PC-9 (cell line): ENCODE results near the gene SCYGR8. TPM values are rescaled to one million over a fixed set of nuclear protein-coding genes. Genes with fewer than 3 reads are reported as not detected.

ENCODE experiments used
- BruUV-seq: library from RNA; stranded (reverse); fragments of 400-500 nt; replicated peaks from 2 replicates; lab custom pipeline; 2021; lab: Mats Ljungman, UMichigan
- CTCF ChIA-PET: fragments of 300-600 bp; sonication (Branson Sonifier 250); formaldehyde crosslinking; loops from one replicate; lab custom pipeline; 2022; ENCODE audit warnings: antibody characterized with exemption; lab: Charles Lee
- POLR2A ChIA-PET: fragments of 300-600 bp; sonication (Branson Sonifier 250); formaldehyde crosslinking; loops from one replicate; lab custom pipeline; 2022; ENCODE audit warnings: antibody characterized with exemption; ENCODE audit not compliant: unreplicated experiment; lab: Charles Lee
- DNase-seq, 2 experiments: peaks; one replicate each; pipeline versions ENCODE4 v3.0.0 to v3.0.0-alpha.2; 2015 to 2022; ENCODE audit warnings: mixed read lengths in 1 of 2
- H2AFZ ChIP-seq: fragments of 200-600 bp; sonication (generic); 2 replicates; pipeline ENCODE4 v1.8.1; 2017; ENCODE audit warnings: antibody characterized with exemption
- H3F3A ChIP-seq: fragments of 200-600 bp; sonication (generic); 2 replicates; pipeline ENCODE4 v1.8.1; 2017; ENCODE audit warnings: antibody characterized with exemption, mild to moderate bottlenecking, low read depth; ENCODE audit not compliant: insufficient read depth
- H3K27ac ChIP-seq: fragments of 200-600 bp; sonication (generic); 2 replicates; pipeline ENCODE4 v1.6.1; 2016; ENCODE audit warnings: mixed run types
- H3K27me3 ChIP-seq: fragments of 200-600 bp; sonication (generic); 2 replicates; pipeline ENCODE4 v1.6.1; 2016; ENCODE audit warnings: low read depth, mixed run types; ENCODE audit not compliant: insufficient read depth
- H3K36me3 ChIP-seq: fragments of 200-600 bp; sonication (generic); 2 replicates; pipeline ENCODE4 v1.6.1; 2016; ENCODE audit warnings: low read depth, mixed run types
- H3K4me1 ChIP-seq: fragments of 200-600 bp; sonication (generic); replicated peaks from 2 replicates; pipeline ENCODE4 v1.6.1; 2016; ENCODE audit warnings: mixed run types; ENCODE audit not compliant: insufficient read depth
- H3K4me2 ChIP-seq: fragments of 200-600 bp; sonication (generic); 2 replicates; pipeline ENCODE4 v1.6.1; 2017; ENCODE audit warnings: mixed run types
- H3K4me3 ChIP-seq: fragments of 200-600 bp; sonication (generic); 2 replicates; pipeline ENCODE4 v1.6.1; 2016; ENCODE audit warnings: mixed run types
- H3K79me2 ChIP-seq: fragments of 200-600 bp; sonication (generic); 2 replicates; pipeline ENCODE4 v1.6.1; 2017; ENCODE audit warnings: low read depth, mixed run types
- H3K9me2 ChIP-seq: fragments of 200-600 bp; sonication (generic); 2 replicates; pipeline ENCODE4 v1.8.1; 2017; ENCODE audit warnings: mild to moderate bottlenecking; ENCODE audit not compliant: insufficient read depth
- H3K9me3 ChIP-seq: fragments of 200-600 bp; sonication (generic); 2 replicates; pipeline ENCODE4 v1.8.1; 2016; ENCODE audit warnings: low read depth; ENCODE audit not compliant: insufficient read depth
- H4K20me1 ChIP-seq: fragments of 200-600 bp; sonication (generic); 2 replicates; pipeline ENCODE4 v1.8.1; 2017; ENCODE audit not compliant: insufficient read depth
- CTCF ChIP-seq: fragments of 200-600 bp; sonication (generic); conservative IDR thresholded peaks from 2 replicates; pipeline ENCODE4 v1.6.1; 2017; ENCODE audit warnings: mixed run types, antibody characterized with exemption, mild to moderate bottlenecking, moderate library complexity
- EZH2 ChIP-seq: fragments of 200-600 bp; sonication (generic); IDR thresholded peaks from 2 replicates; pipeline ENCODE4 v1.8.0; 2017; ENCODE audit warnings: antibody characterized with exemption, low read depth
- intact Hi-C: fragments of 100-400 bp; cut with micrococcal nuclease; formaldehyde crosslinking; loops from one replicate; pipeline ENCODE4 v1.10.0; 2022; ENCODE audit not compliant: unreplicated experiment
- total RNA-seq: library from RNA; stranded (reverse); gene quantifications from 2 replicates; pipeline ENCODE4 v1.2.3, GENCODE V29; 2021

The SCYGR8 gene
- total RNA-seq, 1 experiment from 2014 or later = not detected

- Histone ChIP-seq H3K9me3 (peaks cover 4% of the 10 kb centered on the region; the same call in 1 of the 2 replicates), H3K27ac (no peak overlapping the region), H3K4me2 (no peak overlapping the region), H2AFZ (no peak overlapping the region), H3K4me1 (no peaks in the 10 kb centered on the region), H3K9me2 (no peaks in the 10 kb centered on the region), H3F3A (no peaks in the 10 kb centered on the region), H3K4me3 (no peak overlapping the region), H4K20me1 (no peaks in the 10 kb centered on the region), H3K79me2 (no peaks in the 10 kb centered on the region), H3K27me3 (no peaks in the 10 kb centered on the region), H3K36me3 (no peaks in the 10 kb centered on the region)
- CTCF ChIA-PET = interaction anchor here (0.6 kb wide), 1 partner anchor 454 kb away, joined by 9 read pairs; no protein-coding TSS in a partner anchor
- POLR2A ChIA-PET = no interaction called here
- no peak for DNase-seq
- TF ChIP-seq CTCF = no peak
- TF ChIP-seq EZH2 = no peak
- intact Hi-C loops = no loop called here
- no TSS peak for BruUV-seq
Observed at GRCh38 chr2:227781841-227782240, 36.1 kb downstream of the SCYGR8 start.

DNA sequence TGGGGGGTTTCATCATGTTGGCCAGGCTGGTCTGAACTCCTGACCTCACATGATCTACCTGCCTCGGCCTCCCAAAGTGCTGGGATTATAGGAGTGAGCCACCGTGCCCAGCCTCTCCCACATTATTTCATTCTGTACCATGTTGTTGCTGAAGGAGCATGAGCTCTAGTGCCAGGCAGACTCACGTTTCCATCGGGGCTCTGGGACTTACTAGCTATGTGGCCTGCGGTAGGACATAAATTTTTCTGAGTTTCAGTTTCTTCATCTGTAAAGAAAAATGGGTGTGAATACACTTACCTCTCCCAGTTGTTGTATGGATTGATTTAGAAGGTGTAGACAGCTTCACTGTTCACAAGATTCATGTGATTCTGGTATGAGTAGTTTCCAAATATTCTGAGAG lies 37.1 kb downstream of the SCYGR8 start:
- peaks cover 4% of the 10 kb centered on the region; the same call in 1 of the 2 replicates for H3K9me3 ChIP-seq
- H3K79me2 ChIP-seq = no peaks in the 10 kb centered on the region
- no peak overlapping the region for H3K27ac ChIP-seq
- no peaks in the 10 kb centered on the region for H3K4me1 ChIP-seq
- H3K4me3 ChIP-seq = no peak overlapping the region
- ChIA-PET POLR2A (no interaction called here), CTCF (interaction anchor here (0.6 kb wide), 1 partner anchor 455 kb away, joined by 9 read pairs; no protein-coding TSS in a partner anchor)
- intact Hi-C loops = no loop called here
- H3F3A ChIP-seq = no peaks in the 10 kb centered on the region
- no peak for DNase-seq
- no peak overlapping the region for H3K4me2 ChIP-seq
- H3K27me3 ChIP-seq = no peaks in the 10 kb centered on the region
- no TSS peak for BruUV-seq
- no peaks in the 10 kb centered on the region for H3K9me2 ChIP-seq
- no peaks in the 10 kb centered on the region for H3K36me3 ChIP-seq
- TF ChIP-seq CTCF (no peak), EZH2 (no peak)
- H4K20me1 ChIP-seq = no peaks in the 10 kb centered on the region
- H2AFZ ChIP-seq = no peak overlapping the region

GRCh38 chr2:227783404-227784138 lies 37.9 kb downstream of the SCYGR8 start:
- no peak for TF ChIP-seq CTCF
- no peak for TF ChIP-seq EZH2
- ChIA-PET CTCF (interaction anchor here (0.6 kb wide), 1 partner anchor 13 kb away, joined by 3 read pairs; no protein-coding TSS in a partner anchor), POLR2A (no interaction called here)
- Histone ChIP-seq H3K9me3 (peaks cover 4% of the 10 kb centered on the region; the same call in 1 of the 2 replicates), H3K4me2 (no peak overlapping the region), H3K36me3 (no peaks in the 10 kb centered on the region), H4K20me1 (no peaks in the 10 kb centered on the region), H3K27me3 (no peaks in the 10 kb centered on the region), H3K4me1 (no peaks in the 10 kb centered on the region), H3K4me3 (no peak overlapping the region), H3K79me2 (no peaks in the 10 kb centered on the region), H3F3A (no peaks in the 10 kb centered on the region), H3K9me2 (no peaks in the 10 kb centered on the region), H3K27ac (no peak overlapping the region), H2AFZ (no peak overlapping the region)
- DNase-seq = no peak
- intact Hi-C loops = no loop called here
- BruUV-seq = no TSS peak
